Uterus (tissue), 4 donors: Measurements from ENCODE around the gene MMD. TPM values are rescaled to one million over a fixed set of nuclear protein-coding genes. Genes with fewer than 3 reads are reported as not detected.

ENCODE experiments used
- DNase-seq, 2 donors: peaks; one replicate each; pipeline ENCODE4 v3.0.0-alpha.2; 2019 to 2020
- H3K27ac ChIP-seq, 2 donors: fragments of 200-600 bp; sonication (generic); 1 replicate in 1 of 2; 2 replicates in 1 of 2; pipeline ENCODE4 v1.5.1; 2016 to 2018
- H3K27me3 ChIP-seq, 2 donors: fragments of 200-600 bp; sonication (generic); one replicate each; pipeline ENCODE4 v1.5.1; 2018 to 2019; ENCODE audit warnings: control low read depth in 1 of 2
- H3K36me3 ChIP-seq, 2 donors: fragments of 200-600 bp; sonication (generic); one replicate each; pipeline ENCODE4 v1.5.1; 2019; ENCODE audit warnings: control low read depth in 1 of 2
- H3K4me1 ChIP-seq, 2 donors: fragments of 200-600 bp; sonication (generic); one replicate each; pipeline ENCODE4 v1.5.1; 2018 to 2019; ENCODE audit warnings: control low read depth in 1 of 2
- H3K4me3 ChIP-seq, 2 donors: fragments of 200-600 bp; sonication (generic); 1 replicate in 1 of 2; 2 replicates in 1 of 2; pipeline ENCODE4 v1.5.1; 2018 to 2019; ENCODE audit warnings: mild to moderate bottlenecking in 1 of 2
- H3K9me3 ChIP-seq, 2 donors: fragments of 200-600 bp; sonication (generic); one replicate each; pipeline ENCODE4 v1.5.1; 2019; ENCODE audit warnings: control low read depth in 1 of 2
- POLR2A ChIP-seq, 2 donors: fragments of 450-650 bp; IDR thresholded peaks; one replicate each; pipeline ENCODE4 v1.6.1; 2016; ENCODE audit warnings: antibody characterized with exemption in 2 of 2, mild to moderate bottlenecking in 1 of 2, moderate library complexity in 1 of 2
- intact Hi-C: fragments of 100-400 bp; cut with DNase I; formaldehyde crosslinking; loops from one replicate; pipeline ENCODE4 v1.15.1; 2023; ENCODE audit warnings: low total_unique reads
- total RNA-seq, 4 donors: library from RNA; depleted of rRNA in 3 of 4; stranded (reverse); fragments of >200 nt in 3 of 4; gene quantifications; one replicate each; pipeline versions ENCODE4 v1.1.0 to v1.2.4, GENCODE V29; 2014 to 2023
- TF ChIP-seq, protein P1 (sequence below), 4 experiments: fragments of 200-600 bp in 2 of 4; fragments of 450-650 bp in 2 of 4; sonication (generic) in 2 of 4; IDR thresholded peaks; one replicate each; pipeline ENCODE4 v1.5.1; 2016 to 2019; ENCODE audit warnings: antibody characterized with exemption in 4 of 4, mild to moderate bottlenecking in 2 of 4, moderate library complexity in 1 of 4
- donor health status: DM: yes; HTN: yes; CAD: no.

Gene MMD
- total RNA-seq, 4 donors from 2014 or later: 1.3 to 27.9 (median 14.2) TPM

DNA sequence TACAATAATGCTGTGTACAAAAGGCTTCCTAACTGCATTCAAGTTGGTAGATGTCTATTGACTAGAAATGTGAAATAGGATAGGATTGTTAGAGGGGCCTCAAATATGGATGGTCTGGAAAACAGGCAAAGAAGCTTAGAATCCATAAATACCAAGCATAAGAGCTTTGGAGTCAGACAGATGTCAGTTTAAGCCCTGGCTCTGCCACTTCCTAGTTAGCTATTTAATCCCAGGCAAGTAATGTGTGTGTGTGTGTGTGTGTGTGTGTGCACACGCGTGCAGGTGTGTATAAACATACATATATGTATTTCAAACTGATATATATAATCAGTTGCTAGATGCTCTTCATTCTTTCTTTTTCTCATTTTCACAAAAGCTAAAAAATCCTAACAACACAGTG is 66.7 kb downstream of the MMD start:
- TF ChIP-seq, protein P1, sequence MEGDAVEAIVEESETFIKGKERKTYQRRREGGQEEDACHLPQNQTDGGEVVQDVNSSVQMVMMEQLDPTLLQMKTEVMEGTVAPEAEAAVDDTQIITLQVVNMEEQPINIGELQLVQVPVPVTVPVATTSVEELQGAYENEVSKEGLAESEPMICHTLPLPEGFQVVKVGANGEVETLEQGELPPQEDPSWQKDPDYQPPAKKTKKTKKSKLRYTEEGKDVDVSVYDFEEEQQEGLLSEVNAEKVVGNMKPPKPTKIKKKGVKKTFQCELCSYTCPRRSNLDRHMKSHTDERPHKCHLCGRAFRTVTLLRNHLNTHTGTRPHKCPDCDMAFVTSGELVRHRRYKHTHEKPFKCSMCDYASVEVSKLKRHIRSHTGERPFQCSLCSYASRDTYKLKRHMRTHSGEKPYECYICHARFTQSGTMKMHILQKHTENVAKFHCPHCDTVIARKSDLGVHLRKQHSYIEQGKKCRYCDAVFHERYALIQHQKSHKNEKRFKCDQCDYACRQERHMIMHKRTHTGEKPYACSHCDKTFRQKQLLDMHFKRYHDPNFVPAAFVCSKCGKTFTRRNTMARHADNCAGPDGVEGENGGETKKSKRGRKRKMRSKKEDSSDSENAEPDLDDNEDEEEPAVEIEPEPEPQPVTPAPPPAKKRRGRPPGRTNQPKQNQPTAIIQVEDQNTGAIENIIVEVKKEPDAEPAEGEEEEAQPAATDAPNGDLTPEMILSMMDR (IDR thresholded peaks at IDR 0.05): no peak
- H3K27ac ChIP-seq: no peak overlapping the region
- intact Hi-C loops: no loop called here
- no peak for DNase-seq
- H3K9me3 ChIP-seq: no peaks in the 10 kb centered on the region
- no peaks in the 10 kb centered on the region for H3K36me3 ChIP-seq
- no peak overlapping the region for H3K4me3 ChIP-seq
- no peaks in the 10 kb centered on the region for H3K27me3 ChIP-seq
- H3K4me1 ChIP-seq: no peaks in the 10 kb centered on the region

DNA sequence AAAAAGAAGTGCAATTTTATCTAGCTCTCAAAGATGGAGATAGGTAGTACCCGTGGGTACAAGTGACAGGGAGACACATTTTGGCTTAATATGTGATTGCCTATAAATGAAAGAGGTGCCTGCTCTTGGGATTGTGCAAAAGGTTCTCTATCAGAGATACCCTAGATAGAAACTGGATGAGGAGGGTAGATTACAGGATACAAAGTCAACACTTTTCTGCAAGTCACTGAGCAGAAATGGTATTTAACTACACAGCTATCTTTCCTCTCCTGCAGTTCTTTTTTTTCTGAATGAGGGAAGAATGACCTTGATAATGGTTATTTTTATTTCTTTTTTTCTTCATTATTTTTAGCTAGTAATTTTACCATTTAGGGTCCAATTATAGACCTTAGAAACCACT is 67.6 kb downstream of the MMD start:
- TF ChIP-seq, protein P1 (IDR thresholded peaks at IDR 0.05): no peak
- TF ChIP-seq POLR2A (IDR thresholded peaks at IDR 0.05): no peak
- no peak for DNase-seq
- no peaks in the 10 kb centered on the region for H3K4me1 ChIP-seq
- intact Hi-C loops: no loop called here
- no peaks in the 10 kb centered on the region for H3K36me3 ChIP-seq
- H3K4me3 ChIP-seq: no peak overlapping the region
- H3K27ac ChIP-seq: no peak overlapping the region
- no peaks in the 10 kb centered on the region for H3K9me3 ChIP-seq
- H3K27me3 ChIP-seq: no peaks in the 10 kb centered on the region

DNA sequence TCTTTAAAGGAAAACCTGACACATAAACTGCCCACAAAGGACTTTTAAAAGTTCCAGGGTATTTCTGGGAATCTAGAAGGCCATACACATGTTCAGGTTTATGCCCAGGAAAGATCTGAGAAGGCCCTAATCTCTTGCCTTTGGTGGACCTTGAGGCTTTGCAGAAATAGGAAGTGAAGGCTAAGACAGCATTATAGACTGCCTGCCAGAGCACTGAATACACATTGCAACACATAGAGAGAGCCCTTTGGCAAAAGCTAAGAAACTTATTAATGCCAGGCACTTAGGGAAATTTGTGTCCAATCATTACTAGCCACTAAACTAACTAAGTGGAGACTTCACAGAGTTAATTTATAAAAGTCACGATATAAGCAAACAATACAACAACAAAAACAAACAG is 70.4 kb downstream of the MMD start:
- Histone ChIP-seq H3K9me3 (no peaks in the 10 kb centered on the region), H3K4me1 (no peaks in the 10 kb centered on the region), H3K4me3 (no peak overlapping the region), H3K36me3 (no peaks in the 10 kb centered on the region), H3K27me3 (no peaks in the 10 kb centered on the region), H3K27ac (no peak overlapping the region)
- no peak for DNase-seq
- intact Hi-C loops: no loop called here
- TF ChIP-seq, protein P1 (IDR thresholded peaks at IDR 0.05): no peak
- TF ChIP-seq POLR2A (IDR thresholded peaks at IDR 0.05): no peak

DNA sequence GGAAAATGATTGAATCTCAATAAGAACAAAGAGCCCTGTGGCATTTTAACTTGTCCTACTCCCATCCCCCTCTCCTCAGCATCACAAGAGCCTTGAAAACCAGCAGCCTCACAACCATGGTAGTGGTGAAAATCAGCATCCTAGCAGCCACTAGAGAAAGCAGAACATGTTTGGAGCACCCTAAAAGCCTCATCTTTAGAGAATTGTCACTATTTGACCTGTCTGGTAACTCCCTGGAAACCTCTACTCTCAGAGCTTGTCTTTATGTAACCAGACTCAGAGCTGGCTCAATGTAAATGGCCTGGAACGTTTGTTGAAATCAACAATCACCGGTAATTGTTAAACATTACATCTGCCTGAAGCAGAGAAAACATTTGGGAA is 70.8 kb downstream of the MMD start:
- Histone ChIP-seq H3K27me3 (no peaks in the 10 kb centered on the region), H3K9me3 (no peaks in the 10 kb centered on the region), H3K4me3 (no peak overlapping the region), H3K27ac (no peak overlapping the region), H3K4me1 (no peaks in the 10 kb centered on the region), H3K36me3 (no peaks in the 10 kb centered on the region)
- TF ChIP-seq, protein P1 (IDR thresholded peaks at IDR 0.05): no peak
- no peak for TF ChIP-seq POLR2A (IDR thresholded peaks at IDR 0.05)
- DNase-seq: no peak
- intact Hi-C loops: no loop called here

DNA sequence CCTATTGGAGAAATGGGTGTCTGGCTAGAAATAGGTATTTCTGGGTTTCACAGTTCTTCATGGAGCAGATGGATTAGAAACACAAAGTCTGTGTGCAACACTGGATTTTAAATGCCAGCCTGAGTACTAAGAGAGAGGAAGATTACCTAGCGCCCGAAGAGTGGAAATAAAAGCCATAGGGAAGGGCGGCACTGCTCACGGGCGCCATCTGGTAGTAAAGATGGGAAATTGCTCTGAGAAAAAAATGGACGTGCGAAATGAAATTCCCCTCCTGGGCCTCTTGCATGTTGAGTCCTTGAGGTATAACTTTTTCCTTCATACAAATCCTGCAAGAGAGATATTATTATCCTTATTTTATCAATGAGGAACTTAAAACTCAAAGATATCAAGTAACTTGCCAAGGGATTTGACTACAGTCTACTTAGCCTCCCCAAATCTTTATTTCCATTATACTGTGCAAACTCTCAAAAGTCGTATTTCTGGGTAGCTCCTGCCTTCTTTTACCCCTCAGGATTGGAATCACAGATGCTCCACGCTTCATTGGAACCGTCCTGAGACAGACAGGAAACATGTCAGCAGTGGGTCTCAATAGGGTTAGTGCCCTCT is 72.8 kb downstream of the MMD start:
- TF ChIP-seq POLR2A (IDR thresholded peaks at IDR 0.05): no peak
- TF ChIP-seq, protein P1 (IDR thresholded peaks at IDR 0.05): peak; percentile 69 to 89 (median 76)
- Histone ChIP-seq H3K4me1 (no peaks in the 10 kb centered on the region), H3K27me3 (no peaks in the 10 kb centered on the region), H3K36me3 (no peaks in the 10 kb centered on the region), H3K9me3 (no peaks in the 10 kb centered on the region), H3K4me3 (no peak overlapping the region), H3K27ac (no peak overlapping the region)
- intact Hi-C loops: no loop called here
- DNase-seq: peak; percentile 30 to 44
